ENCODE results near the gene TSEN54.

TSEN54 gene

GRCh38 chr17:75516255-75516618 is at the start of gene TSEN54:
Gene TSEN54, plus strand, starts transcription at chr17:75516528. Its CDS starts 33 bp downstream, at chr17:75516561.
- peak within 1 kb of the TSS; percentile 78 for H3K4me3 ChIP-seq (ENCODE audit: low read depth, low read length)
- peak; percentile 54 for DNase-seq (ENCODE audit: low read depth)
- in situ Hi-C loops (cut with HindIII; ENCODE audit: low sequenced_read_pairs): no loop called here
- no peak for TF ChIP-seq CTCF (IDR thresholded peaks at IDR 0.05; ENCODE audit: low read depth, low read length, missing control alignments)

GRCh38 chr17:75468291-75468754 is 48.0 kb upstream of the TSEN54 start:
- in situ Hi-C loops (cut with HindIII; ENCODE audit: low sequenced_read_pairs): no loop called here
- DNase-seq (ENCODE audit: low read depth): no peak
- no peak for TF ChIP-seq CTCF (IDR thresholded peaks at IDR 0.05; ENCODE audit: low read depth, low read length, missing control alignments)
- no peak overlapping the region for H3K4me3 ChIP-seq (ENCODE audit: low read depth, low read length)

GRCh38 chr17:75468779-75469373 is 47.5 kb upstream of the TSEN54 start:
- no peak for TF ChIP-seq CTCF (IDR thresholded peaks at IDR 0.05; ENCODE audit: low read depth, low read length, missing control alignments)
- no peak for DNase-seq (ENCODE audit: low read depth)
- no peak overlapping the region for H3K4me3 ChIP-seq (ENCODE audit: low read depth, low read length)
- in situ Hi-C loops (cut with HindIII; ENCODE audit: low sequenced_read_pairs): no loop called here

GRCh38 chr17:75471207-75471606 is 45.1 kb upstream of the TSEN54 start:
- in situ Hi-C loops (cut with HindIII; ENCODE audit: low sequenced_read_pairs): no loop called here
- H3K4me3 ChIP-seq (ENCODE audit: low read depth, low read length): no peak overlapping the region
- no peak for DNase-seq (ENCODE audit: low read depth)
- no peak for TF ChIP-seq CTCF (IDR thresholded peaks at IDR 0.05; ENCODE audit: low read depth, low read length, missing control alignments)

- in situ Hi-C loops (cut with HindIII; ENCODE audit: low sequenced_read_pairs): no loop called here
- H3K4me3 ChIP-seq (ENCODE audit: low read depth, low read length): no peak overlapping the region
- no peak for DNase-seq (ENCODE audit: low read depth)
- TF ChIP-seq CTCF (IDR thresholded peaks at IDR 0.05; ENCODE audit: low read depth, low read length, missing control alignments): no peak
These were observed 44.2 kb upstream of the TSEN54 start for GRCh38 chr17:75472119-75472518.

- H3K4me3 ChIP-seq (ENCODE audit: low read depth, low read length): no peak overlapping the region
- in situ Hi-C loops (cut with HindIII; ENCODE audit: low sequenced_read_pairs): no loop called here
- no peak for DNase-seq (ENCODE audit: low read depth)
- TF ChIP-seq CTCF (IDR thresholded peaks at IDR 0.05; ENCODE audit: low read depth, low read length, missing control alignments): no peak
These were observed 43.1 kb upstream of the TSEN54 start for GRCh38 chr17:75473246-75473645.
